ENCODE measurements around the gene CACNA1B.

The CACNA1B gene

DNA sequence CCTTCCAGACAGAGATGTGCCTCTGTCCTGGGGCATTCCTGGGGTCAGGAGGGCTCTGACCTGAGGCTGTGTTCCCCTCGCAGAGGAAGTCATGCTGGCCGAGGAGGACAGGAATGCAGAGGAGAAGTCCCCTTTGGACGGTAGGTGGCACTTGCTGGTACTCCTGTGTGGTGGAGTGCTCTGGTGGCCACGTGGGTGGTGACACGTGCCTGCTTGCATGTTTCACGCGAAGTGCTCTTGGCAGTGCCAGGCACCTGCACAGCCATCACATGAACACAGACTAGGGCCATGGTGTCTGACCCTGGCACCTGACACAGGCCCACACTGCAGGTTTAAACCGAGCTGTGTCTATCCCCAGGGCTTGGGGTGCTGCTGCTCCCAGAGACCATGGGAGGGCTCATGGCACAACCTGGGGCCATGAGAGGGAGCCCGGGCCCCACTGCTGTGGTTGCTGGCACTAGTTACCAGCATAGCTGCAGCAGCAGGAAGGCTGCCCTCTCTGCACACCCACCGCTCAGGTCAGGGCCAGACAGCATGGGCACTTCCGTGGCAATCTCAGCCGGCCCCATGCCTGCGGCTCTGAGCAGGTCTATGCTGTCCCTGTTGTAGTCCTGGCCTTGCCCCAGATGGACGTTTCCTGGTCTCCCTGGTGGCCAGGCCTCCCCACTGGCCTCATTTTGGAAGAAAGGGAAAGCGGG is 79.3 kb downstream of the CACNA1B start:
- FAIRE-seq = no peak
- DNase-seq (ENCODE audit: extremely low spot score, insufficient read length, low read depth) = no peak

DNA sequence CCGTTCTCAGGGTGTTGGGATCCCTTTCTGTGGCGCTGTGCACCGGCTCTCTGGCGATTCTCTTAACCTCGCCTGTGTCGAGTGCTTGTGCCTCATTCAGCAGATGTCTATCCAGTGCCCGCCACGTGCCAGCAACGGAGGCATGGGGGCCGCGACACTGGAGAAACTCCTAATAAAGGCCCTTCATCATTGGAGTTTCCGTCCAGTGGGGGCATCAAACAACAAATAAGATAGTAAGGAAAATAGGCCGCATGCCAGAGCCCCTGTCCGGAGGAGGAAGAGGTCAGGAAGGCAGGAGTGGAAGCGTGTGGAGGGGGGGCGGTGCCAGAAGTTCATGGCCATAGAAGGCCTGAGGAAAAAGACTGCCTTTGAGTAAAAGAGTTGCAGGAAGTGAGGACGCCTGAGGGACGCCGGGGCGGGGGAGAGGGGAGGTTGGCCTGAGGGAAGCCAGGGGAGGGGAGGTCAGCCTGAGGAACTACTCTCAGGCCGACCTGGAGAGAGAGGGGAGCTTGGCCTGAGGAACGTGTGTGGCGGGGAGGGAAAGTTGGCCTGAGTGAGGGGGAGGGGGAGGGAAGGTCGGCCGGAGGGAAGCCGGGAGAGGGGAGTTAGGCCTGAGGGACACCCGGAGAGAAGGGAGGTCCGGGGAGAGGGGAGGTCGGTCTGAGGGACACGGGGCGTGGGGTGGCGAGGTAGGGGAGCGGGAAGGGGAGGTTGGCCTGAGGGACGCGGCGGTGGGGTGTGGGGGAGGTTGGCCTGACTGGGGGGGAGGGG is 82.2 kb downstream of the CACNA1B start:
- FAIRE-seq (no peak), DNase-seq (ENCODE audit: extremely low spot score, insufficient read length, low read depth) (no peak)

DNA sequence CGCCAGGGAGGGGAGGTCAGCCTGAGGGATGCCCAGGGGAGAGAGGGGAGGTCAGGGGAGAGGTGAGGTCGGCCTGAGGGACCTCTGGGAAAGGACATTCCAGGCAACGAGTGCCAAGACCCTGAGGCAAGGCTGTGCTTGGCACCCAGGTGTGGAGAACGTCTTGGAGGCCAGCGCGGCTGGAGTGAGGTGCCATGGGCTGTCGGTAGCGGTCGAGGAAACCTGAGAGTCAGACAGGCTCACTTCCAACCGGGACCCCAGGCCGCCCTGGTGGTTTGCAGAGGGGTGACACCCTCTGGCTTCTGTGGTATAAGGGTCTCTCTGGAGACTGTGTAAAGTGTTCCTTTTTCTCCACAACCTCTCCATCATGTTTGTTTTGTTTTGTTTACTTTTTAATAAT is 82.9 kb downstream of the CACNA1B start:
- no peak for DNase-seq (ENCODE audit: extremely low spot score, insufficient read length, low read depth)
- FAIRE-seq = no peak

DNA sequence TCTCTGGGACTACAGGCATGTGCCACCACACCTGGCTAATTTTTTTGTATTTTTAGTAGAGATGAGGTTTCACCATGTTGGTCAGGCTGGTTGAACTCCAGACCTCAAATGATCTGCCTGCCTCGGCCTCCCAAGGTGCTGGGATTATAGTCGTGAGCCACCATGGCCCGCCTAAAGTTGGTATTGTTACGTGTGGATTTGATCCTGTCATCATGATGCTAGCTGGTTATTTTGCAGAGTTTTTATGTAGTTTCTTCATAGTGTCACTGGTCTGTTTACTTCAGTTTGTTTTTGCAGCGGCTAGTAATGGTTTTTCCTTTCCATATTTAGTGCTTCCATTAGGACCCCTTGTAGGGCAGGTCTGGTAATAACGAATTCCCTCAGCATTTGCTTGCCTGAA is 85.9 kb downstream of the CACNA1B start:
- FAIRE-seq (no peak), DNase-seq (ENCODE audit: extremely low spot score, insufficient read length, low read depth) (no peak)

DNA sequence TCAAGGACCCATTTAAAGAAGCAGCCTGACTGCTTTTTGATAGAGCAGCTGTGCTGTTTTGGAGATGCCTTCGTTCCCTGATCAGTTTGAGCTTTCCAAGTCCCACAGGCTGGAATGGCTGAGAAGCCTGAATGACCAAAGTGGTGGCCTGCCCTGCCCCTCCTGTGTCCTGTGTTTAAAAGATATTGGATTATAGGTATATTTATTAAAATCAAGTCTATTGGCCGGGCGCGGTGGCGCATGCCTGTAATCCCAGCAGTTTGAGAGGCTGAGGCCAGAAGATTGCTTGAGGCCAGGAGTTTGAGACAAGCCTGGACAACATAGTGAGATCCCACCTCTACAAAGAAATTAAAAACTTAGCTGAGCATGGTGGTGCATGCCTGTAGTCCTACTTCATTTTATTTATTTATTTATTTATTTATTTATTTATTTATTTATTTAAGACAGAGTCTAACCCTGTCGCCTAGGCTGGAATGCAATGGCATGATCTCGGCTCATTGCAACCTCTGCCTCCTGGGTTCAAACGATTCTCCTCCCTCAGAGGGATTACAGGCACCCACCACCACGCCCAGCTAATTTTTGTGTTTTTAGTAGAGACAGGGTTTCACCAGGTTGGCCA is 87.7 kb downstream of the CACNA1B start:
- no peak for DNase-seq (ENCODE audit: extremely low spot score, insufficient read length, low read depth)
- no peak for FAIRE-seq

DNA sequence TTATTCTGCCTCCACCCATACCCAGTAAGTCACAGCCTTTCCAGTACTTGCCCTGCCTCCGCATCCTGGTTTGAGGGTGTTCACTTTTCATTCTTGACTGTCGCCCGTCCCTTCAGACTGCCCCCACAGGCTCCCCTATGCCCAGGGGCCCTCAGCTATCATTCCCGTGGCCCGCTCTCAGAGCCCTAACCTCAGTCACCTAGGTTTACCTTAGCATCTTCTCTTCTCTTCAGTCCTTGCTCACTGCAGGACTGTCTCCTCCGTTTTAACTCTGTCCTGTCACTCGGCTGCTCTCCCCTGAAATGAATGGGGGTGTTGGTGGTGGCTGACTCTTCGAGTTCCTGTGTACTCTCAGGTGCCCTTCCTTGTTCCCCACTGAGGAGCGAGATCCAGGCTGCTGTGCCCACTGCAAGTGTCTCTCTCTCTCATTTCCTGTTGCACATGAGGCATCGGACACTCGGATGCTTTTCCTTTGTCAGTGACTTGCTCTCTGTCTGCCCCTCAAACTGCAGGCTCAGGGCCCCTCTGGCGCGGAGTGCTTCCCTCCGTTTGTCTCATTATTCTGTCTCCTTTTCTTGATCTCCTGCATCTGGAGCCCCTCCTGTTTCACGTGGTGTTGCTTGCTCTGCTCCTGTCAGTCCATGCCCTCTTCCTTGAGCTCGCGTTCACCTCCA is 89.8 kb downstream of the CACNA1B start:
- DNase-seq (ENCODE audit: extremely low spot score, insufficient read length, low read depth) (no peak), FAIRE-seq (no peak)

DNA sequence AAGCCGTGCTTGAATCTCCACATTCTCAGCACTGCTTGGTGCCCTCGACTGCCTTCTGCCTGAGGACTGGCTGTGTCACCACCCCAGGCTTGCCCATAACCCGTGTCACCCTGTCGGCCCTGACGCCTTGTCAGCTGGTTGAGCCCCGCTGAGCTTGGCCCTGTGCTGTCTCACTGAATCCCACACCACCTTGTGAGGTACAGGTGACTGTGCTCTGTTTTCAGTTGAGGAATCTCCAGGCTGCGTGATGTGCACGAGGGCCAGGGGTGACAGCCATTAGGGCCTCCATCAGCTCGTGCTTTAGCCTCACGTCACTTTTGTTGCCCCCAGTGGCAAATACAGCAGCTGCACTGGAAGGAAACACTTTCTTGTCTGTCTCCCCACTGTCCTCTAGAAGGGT is 90.7 kb downstream of the CACNA1B start:
- FAIRE-seq (no peak), DNase-seq (ENCODE audit: extremely low spot score, insufficient read length, low read depth) (no peak)

DNA sequence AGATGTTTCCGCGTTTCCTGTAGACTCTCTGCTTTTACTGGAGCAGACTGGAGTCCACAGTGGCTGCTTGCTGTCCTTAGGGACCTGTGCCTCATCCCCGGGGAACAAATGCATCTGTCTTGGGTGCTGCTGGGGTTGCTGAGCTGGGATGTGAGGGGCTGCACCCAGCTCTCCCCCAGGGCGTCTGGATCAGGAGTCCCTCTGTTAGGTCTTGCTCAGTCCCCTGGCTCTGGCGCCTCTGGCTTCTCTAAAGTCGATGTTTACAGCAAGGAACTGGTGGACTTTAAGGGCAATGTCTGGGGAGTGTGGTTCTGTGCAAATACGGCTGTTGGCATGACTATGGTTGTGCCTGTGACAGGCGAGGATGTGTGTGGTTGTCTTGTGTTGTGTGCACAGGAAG is 91.4 kb downstream of the CACNA1B start:
- no peak for FAIRE-seq
- no peak for DNase-seq (ENCODE audit: extremely low spot score, insufficient read length, low read depth)

DNA sequence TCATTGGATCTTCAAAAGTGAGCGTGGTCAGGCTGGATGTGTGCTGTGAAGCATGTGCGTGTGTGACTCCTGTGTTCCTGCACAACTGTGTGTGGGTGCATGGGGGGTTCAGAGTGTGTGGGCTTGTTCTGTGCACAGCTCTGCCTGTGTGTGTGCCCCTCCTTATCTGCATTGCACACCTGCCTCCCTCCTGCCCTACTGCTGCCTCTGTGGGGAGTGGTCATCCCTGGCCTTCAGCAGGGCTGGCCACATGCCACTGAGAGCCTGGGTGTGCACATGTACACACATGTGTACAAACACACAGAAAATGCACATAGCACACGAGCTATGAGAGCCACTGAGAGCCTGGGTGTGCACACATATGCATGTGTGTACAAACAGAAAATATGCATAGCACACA is 92.1 kb downstream of the CACNA1B start:
- FAIRE-seq = no peak
- no peak for DNase-seq (ENCODE audit: extremely low spot score, insufficient read length, low read depth)

DNA sequence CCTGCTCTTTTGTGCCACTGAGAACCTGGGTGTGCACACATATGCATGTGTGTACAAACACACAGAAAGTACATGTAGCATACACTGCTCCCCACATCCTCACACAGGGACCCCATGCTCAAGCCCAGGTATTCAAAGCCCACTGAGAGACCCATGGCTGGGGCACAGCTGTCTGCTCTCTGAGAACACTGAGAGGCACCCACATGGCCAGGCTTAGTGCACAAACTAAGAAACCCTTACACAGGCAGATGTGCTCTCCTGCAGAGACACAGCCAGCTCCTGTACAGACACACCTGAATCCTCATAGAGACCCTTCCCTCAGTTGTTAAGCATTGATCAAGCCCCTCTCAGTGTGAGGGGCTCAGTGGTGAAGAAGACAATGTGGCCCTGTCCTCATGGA is 92.5 kb downstream of the CACNA1B start:
- DNase-seq (ENCODE audit: extremely low spot score, insufficient read length, low read depth) (no peak), FAIRE-seq (no peak)

DNA sequence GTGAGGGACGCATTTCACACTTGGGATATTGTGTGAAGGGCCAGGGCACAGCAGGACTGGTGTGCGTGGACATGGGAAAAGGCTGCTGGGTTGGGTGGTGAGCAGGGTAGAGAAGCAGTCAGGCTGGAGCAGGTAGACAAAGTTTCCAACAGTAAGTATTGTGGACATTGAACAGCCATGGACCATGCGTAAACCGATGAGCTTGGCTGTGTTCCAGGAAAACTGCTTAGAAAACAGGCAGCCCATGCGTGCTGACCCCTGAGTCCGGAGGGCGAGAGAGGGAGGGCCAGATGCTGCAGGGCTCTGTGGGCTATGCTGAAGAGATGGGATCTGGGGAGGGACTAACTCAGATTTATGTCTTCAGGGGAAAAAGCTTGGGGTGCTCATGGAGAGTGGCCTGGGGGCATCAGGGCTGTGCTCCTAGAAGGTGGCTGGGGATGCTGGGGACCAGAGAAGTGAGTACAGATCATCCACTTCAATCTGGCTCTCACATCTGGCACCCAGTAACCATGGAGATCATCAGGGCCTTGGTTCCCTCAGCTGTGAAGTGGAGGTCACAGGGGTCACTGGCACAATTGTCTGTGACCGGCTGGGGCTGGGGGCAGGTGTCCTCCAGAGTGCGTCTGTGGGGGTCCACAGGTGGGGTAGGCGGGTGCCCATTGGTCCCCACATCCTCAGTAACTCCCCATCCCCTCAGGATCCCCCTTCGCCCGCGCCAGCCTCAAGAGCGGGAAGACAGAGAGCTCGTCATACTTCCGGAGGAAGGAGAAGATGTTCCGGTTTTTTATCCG is 93.3 kb downstream of the CACNA1B start:
- FAIRE-seq (no peak), DNase-seq (ENCODE audit: extremely low spot score, insufficient read length, low read depth) (no peak)

DNA sequence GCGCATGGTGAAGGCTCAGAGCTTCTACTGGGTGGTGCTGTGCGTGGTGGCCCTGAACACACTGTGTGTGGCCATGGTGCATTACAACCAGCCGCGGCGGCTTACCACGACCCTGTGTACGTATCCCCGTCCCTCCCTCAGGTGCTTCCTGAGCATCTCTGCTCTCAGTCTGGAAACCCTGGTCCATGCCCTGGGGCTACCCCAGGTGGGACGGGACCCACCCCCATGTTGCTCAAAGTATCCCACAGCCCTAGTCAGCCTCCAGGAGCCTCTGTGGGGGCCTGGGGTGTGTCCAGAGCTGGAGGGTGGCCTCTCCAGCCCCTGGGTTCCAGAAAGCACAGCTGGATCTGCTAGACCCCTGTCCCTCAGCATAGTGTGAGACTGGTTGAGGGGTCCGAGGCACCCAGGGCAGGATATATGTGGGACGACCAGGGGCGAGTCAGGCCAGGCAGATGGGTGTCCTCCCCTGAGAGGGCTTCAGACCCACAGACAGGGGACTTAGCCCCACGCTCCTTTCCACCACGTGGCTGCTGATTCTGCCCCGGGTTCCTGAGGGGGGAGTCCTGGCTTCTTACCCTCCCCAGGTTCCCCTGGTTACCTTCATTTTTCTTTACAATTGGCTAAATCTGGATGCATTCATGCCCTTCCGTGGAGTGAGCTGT is 94.0 kb downstream of the CACNA1B start:
- no peak for FAIRE-seq
- no peak for DNase-seq (ENCODE audit: extremely low spot score, insufficient read length, low read depth)

DNA sequence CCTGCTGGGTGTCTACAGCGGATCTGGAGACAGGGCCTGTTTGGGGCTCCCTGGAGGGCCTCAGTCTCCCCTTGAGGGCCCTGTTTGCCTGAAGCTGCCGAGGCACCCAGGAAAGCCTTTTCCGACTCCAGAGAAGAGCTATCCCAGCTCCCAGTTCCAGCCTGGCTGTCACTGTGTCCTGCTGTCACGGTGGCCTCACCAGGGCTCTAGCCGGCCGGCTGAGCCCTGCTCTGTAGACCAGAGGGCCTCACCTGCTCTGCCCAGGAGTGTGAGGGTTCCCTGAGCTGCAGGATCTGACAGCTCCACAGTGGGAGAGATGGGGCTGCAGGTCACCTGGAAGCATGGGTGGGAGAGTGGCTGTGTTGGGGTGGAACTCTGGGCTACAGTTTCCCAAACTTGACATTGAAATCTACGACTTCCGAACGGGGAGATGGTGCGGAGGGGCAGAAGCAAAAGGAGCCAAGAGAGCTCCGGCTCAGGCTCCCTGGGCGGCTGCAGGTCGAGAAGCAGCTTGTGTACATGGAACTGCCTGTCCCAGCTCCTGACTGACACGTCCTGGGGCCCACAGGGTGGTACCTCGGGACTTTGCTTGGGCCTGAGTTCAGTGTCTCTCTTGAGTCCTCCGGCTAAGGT is 94.9 kb downstream of the CACNA1B start:
- FAIRE-seq (no peak), DNase-seq (ENCODE audit: extremely low spot score, insufficient read length, low read depth) (no peak)

DNA sequence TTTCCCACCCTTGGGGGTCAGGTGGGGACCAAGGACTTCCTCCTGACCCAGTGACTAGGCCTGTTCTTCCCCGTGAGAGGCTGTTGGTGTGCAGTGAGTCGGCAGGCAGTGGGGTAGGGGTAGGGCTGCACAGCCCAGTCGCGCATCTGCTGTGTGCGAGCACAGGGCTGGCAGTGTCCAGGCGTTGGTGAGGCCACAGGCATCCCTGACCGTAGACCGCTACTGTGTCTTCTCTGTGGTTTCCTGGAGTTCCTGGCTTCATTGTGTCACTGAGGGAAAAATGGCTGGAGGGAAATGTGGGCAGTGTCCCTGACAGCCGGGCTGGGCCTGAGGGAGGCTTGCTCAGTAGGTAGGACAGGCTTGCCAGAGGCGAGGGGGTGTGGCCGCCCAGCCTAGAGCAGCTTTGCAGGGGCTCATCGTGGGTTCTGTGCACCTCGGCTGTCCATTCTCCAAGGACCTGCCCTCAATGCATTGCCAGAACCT is 95.4 kb downstream of the CACNA1B start:
- no peak for DNase-seq (ENCODE audit: extremely low spot score, insufficient read length, low read depth)
- FAIRE-seq = no peak

DNA sequence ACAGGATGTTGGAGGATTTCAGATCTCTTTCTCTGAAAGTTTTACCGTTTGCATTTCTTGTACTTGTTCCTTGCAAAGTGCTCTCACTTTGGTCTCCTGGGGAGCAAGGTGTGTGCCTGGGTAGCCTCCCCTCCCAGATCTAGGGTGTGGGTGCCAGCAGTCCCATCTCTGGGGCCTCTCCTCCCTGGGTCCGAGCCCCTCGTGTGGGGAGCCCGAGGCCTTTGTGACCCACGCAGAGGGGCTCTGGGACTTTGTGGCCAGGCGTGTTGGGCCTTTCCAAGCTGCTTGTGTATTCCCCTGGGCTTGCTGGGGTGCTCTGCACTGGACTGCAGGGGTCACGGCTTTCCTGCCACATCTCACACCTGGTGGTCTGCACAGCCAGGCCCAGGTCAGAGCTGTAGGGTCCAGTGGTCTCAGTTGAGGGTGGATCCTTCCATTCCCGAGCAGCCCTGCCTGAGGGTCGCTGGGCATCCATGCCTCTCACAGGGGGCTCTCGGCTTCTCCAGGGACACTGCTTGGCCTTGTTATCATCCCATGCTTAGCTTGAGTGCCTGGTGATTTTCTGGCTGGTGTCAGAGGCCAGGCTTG is 96.3 kb downstream of the CACNA1B start:
- no peak for FAIRE-seq
- no peak for DNase-seq (ENCODE audit: extremely low spot score, insufficient read length, low read depth)

DNA sequence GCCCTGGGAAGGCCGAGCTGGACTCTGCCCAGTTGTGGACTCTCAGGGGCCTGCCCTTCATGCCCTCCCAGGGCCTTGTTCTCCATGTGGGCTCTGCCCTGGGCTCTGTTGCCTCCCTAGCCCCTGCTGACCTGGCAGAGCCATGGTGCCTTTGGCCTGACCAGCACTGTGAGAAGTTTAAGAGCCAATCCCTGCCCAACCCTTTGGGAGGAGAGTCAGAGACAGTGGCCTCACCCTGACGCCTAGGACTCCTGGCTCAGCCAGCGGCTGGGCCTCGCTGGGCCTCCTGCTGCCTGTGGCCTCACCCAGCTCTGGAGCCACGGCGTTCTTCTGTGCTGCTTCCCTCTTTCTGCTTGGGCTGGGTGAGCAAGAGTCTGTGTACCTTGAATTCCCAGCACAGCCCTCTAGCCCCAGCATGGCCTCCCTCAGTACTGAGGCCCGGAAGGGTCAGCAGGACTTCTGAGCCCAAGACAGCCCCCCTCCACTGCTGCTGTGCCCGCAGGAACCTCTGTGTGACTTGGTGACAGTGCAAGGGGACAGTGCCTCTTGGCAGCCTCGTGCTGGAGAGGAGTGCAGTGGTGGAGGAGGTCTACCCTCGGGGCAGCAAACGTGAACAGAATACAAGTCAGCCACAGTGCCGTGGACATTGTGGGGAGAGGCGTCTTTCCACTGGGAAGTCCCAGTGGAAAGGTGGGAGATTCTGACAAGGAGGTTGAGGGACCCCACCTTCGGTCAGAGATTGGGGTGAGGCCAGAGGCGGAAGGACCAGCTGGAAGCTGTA is 97.4 kb downstream of the CACNA1B start:
- DNase-seq (ENCODE audit: extremely low spot score, insufficient read length, low read depth) (no peak), FAIRE-seq (no peak)

DNA sequence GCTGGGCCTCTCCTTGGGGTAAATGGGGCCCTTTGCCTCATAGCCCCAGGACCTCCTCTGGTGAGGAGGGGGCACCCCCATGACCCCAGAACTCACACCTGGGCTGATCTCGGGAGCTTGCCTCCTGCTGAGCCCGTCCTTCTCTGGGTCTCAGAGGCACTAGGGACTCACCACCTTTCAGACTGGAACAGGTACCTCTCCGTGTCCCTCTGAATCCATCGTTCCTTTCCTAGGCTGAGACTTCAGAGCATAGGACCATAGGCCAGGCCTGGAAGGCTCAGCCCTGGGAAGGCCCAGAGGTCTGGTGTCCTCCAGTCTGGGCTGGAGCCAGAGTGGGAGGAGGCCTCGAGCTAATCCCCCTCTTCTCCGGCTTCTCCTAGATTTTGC is 97.9 kb downstream of the CACNA1B start:
- DNase-seq (ENCODE audit: extremely low spot score, insufficient read length, low read depth) = no peak
- FAIRE-seq = no peak

Measured in GM18507 (cell line).